Endothelial cell of umbilical vein (primary cell): ENCODE results near the gene IFIT1B. TPM values are rescaled to one million over a fixed set of nuclear protein-coding genes. Genes with fewer than 3 reads are reported as not detected.

Experiments used
- BruUV-seq: library from RNA; stranded (reverse); fragments of 400-500 nt; replicated peaks from 2 replicates; lab custom pipeline; 2021; lab: Mats Ljungman, UMichigan
- CTCF ChIA-PET: fragments of 300-600, 350-600 bp; sonication (Branson Sonifier 250); formaldehyde crosslinking; loops from one replicate; lab custom pipeline; 2021; ENCODE audit warnings: antibody characterized with exemption, inconsistent platforms; lab: Charles Lee
- POLR2A ChIA-PET: fragments of 300-600, 350-600 bp; sonication (Branson Sonifier 250); formaldehyde crosslinking; loops from one replicate; lab custom pipeline; 2021; ENCODE audit warnings: antibody characterized with exemption, inconsistent platforms; lab: Charles Lee
- DNase-seq: peaks from one replicate; pipeline ENCODE4 v3.0.0-alpha.2; 2011; ENCODE audit warnings: low read depth, low spot score
- FAIRE-seq: peaks from 2 replicates; lab custom pipeline; 2011; peaks lifted over from hg19 to GRCh38; lab: Jason Lieb, UNC
- H2AFZ ChIP-seq: 2 replicates; pipeline ENCODE4 v1.6.0; 2012; ENCODE audit warnings: low read depth, low read length, control low read depth, inconsistent platforms
- H3K27ac ChIP-seq: 2 replicates; pipeline ENCODE4 v1.5.1; 2011; ENCODE audit warnings: low read depth, mild to moderate bottlenecking, control low read depth, low read length, moderate library complexity; ENCODE audit not compliant: insufficient read depth
- H3K27me3 ChIP-seq, 2 experiments: 2 replicates each; pipeline versions ENCODE4 v1.6.0 to v1.6.1; 2011; ENCODE audit warnings: low read length in 2 of 2, mixed read lengths in 1 of 2; ENCODE audit not compliant: control insufficient read depth in 2 of 2, insufficient read depth in 2 of 2
- H3K36me3 ChIP-seq, 2 experiments: 2 replicates in 1 of 2; 3 replicates in 1 of 2; pipeline ENCODE4 v1.5.1; 2011; ENCODE audit warnings: low read length in 2 of 2, mild to moderate bottlenecking in 1 of 2, moderate library complexity in 1 of 2; ENCODE audit not compliant: control insufficient read depth in 2 of 2, insufficient read depth in 2 of 2; ENCODE audit errors: extremely low read depth in 1 of 2
- H3K4me1 ChIP-seq: 3 replicates; pipeline ENCODE4 v1.5.1; 2011; ENCODE audit warnings: mild to moderate bottlenecking, low read length; ENCODE audit not compliant: control insufficient read depth, insufficient read depth; ENCODE audit errors: extremely low read depth
- H3K4me2 ChIP-seq: 2 replicates; pipeline ENCODE4 v1.6.1; 2011; ENCODE audit warnings: low read length, control low read depth, mixed read lengths; ENCODE audit not compliant: insufficient read depth
- H3K4me3 ChIP-seq, 3 experiments: fragments of 200-600 bp in 1 of 3; sonication (generic), shearing (Covaris generic) in 1 of 3; replicated peaks in 1 of 3; 2 replicates each; pipeline ENCODE4 v1.5.1; 2011 to 2016; ENCODE audit warnings: control low read depth in 3 of 3, low read length in 3 of 3, mild to moderate bottlenecking in 2 of 3, inconsistent platforms in 1 of 3, low read depth in 1 of 3, moderate library complexity in 1 of 3; ENCODE audit not compliant: insufficient read depth in 1 of 3
- H3K79me2 ChIP-seq: 2 replicates; pipeline ENCODE4 v1.6.0; 2012; ENCODE audit warnings: low read length, inconsistent platforms; ENCODE audit not compliant: control insufficient read depth, insufficient read depth
- H3K9ac ChIP-seq: replicated peaks from 2 replicates; pipeline ENCODE3; 2011; ENCODE audit warnings: low read length, control low read depth; ENCODE audit not compliant: insufficient read depth; ENCODE audit errors: extremely low read depth
- H3K9me1 ChIP-seq: replicated peaks from 3 replicates; pipeline ENCODE4 v1.6.0; 2011; ENCODE audit warnings: mild to moderate bottlenecking, low read length; ENCODE audit not compliant: control insufficient read depth, insufficient read depth; ENCODE audit errors: extremely low read depth
- H3K9me3 ChIP-seq: replicated peaks from 2 replicates; pipeline ENCODE4 v1.5.1; 2012; ENCODE audit warnings: low read length, inconsistent platforms; ENCODE audit not compliant: control insufficient read depth, insufficient read depth
- H4K20me1 ChIP-seq: replicated peaks from 2 replicates; pipeline ENCODE3; 2011; ENCODE audit warnings: mild to moderate bottlenecking, low read length; ENCODE audit not compliant: control insufficient read depth, insufficient read depth; ENCODE audit errors: extremely low read depth
- CTCF ChIP-seq, 2 donors: IDR thresholded peaks; 1 replicate in 1 of 2; 2 replicates in 1 of 2; pipeline ENCODE4 v1.5.1; 2011; ENCODE audit warnings: low read length in 2 of 2, mild to moderate bottlenecking in 2 of 2, moderate library complexity in 2 of 2, control low read depth in 1 of 2, inconsistent platforms in 1 of 2, low read depth in 1 of 2; ENCODE audit not compliant: insufficient read depth in 1 of 2; ENCODE audit errors: extremely low read depth in 1 of 2
- EZH2 ChIP-seq: IDR thresholded peaks from 2 replicates; pipeline ENCODE4 v1.6.1; 2012; ENCODE audit warnings: borderline replicate concordance, low read depth, mild to moderate bottlenecking, moderate library complexity, low read length, inconsistent platforms; ENCODE audit not compliant: severe bottlenecking
- FOS ChIP-seq: IDR thresholded peaks from 2 replicates; pipeline ENCODE4 v1.6.1; 2011; ENCODE audit warnings: mild to moderate bottlenecking, low read length, moderate library complexity, borderline replicate concordance; ENCODE audit not compliant: insufficient read depth
- GATA2 ChIP-seq: IDR thresholded peaks from 2 replicates; pipeline ENCODE4 v1.7.0; 2011; ENCODE audit warnings: low read depth, mild to moderate bottlenecking, moderate library complexity, mixed read lengths, low read length; ENCODE audit not compliant: insufficient read length, insufficient read depth
- JUN ChIP-seq: IDR thresholded peaks from 2 replicates; pipeline ENCODE4 v1.6.1; 2011; ENCODE audit warnings: borderline replicate concordance, low read depth; ENCODE audit not compliant: insufficient read length, insufficient read depth
- MAX ChIP-seq: IDR thresholded peaks from 2 replicates; pipeline ENCODE4 v1.6.1; 2011; ENCODE audit not compliant: insufficient read depth, insufficient read length
- MYC ChIP-seq: IDR thresholded peaks from one replicate; pipeline ENCODE4 v1.6.1; 2011; ENCODE audit warnings: mild to moderate bottlenecking, low read depth, low read length
- POLR2A ChIP-seq: IDR thresholded peaks from 2 replicates; pipeline ENCODE4 v1.6.1; 2012; ENCODE audit warnings: low read depth, mild to moderate bottlenecking, control low read depth, low read length
- POLR2AphosphoS5 ChIP-seq: IDR thresholded peaks from 2 replicates; pipeline ENCODE4 v1.6.1; 2012; ENCODE audit warnings: low read depth, mild to moderate bottlenecking, control low read depth, low read length, moderate library complexity; ENCODE audit not compliant: insufficient read depth
- dilution Hi-C: fragments of 300-500 bp; cut with MboI; formaldehyde crosslinking; loops from one replicate; pipeline ENCODE4 v1.15.0; 2019; ENCODE audit warnings: low sequenced_read_pairs; ENCODE audit not compliant: extremely low pct_ligation_motif_present
- intact Hi-C: fragments of 100-400 bp; cut with micrococcal nuclease; formaldehyde crosslinking; loops from one replicate; pipeline ENCODE4 v1.10.0; 2022
- polyA plus RNA-seq, 4 experiments: library from polyadenylated mRNA; depleted of rRNA in 3 of 4; stranded (reverse) in 3 of 4; unstranded in 1 of 4; fragments of >200 nt; gene quantifications; 2 replicates each; pipeline versions ENCODE4 v1.2.1 to v1.2.3, GENCODE V29; 2011 to 2012; ENCODE audit warnings: missing spikeins in 1 of 4
- total RNA-seq: library from RNA; stranded (reverse); gene quantifications from 2 replicates; pipeline ENCODE4 v1.2.3, GENCODE V29; 2021

IFIT1B gene
- total and polyA plus RNA-seq, 2 donors (not counting 3 experiments of a cell fraction or from before 2014, with no cell fraction given) = not detected

- intact Hi-C loops = no loop called here
- FAIRE-seq = no peak
- dilution Hi-C loops = no loop called here
Measured at GRCh38 chr10:89357096-89357495, 20.8 kb upstream of the IFIT1B start.

More at GRCh38 chr10:89357096-89357495, 20.8 kb upstream of the IFIT1B start:
- POLR2A ChIA-PET = no interaction called here
- Histone ChIP-seq H3K4me2 (no peak overlapping the region), H3K4me1 (peaks cover 2% of the 10 kb centered on the region), H4K20me1 (no peaks in the 10 kb centered on the region), H3K27ac (no peak overlapping the region), H3K9me1 (no peaks in the 10 kb centered on the region), H3K27me3 (peaks cover 2 to 13% of the 10 kb centered on the region in 2 experiments), H3K79me2 (no peaks in the 10 kb centered on the region), H3K9ac (no peak overlapping the region), H3K9me3 (no peaks in the 10 kb centered on the region), H3K4me3 (no peak overlapping the region), H2AFZ (no peak overlapping the region), H3K36me3 (no peaks in the 10 kb centered on the region)
- no peak for DNase-seq
- TF ChIP-seq POLR2AphosphoS5 (no peak), GATA2 (no peak), JUN (no peak), POLR2A (no peak), FOS (no peak), EZH2 (no peak), MYC (no peak), CTCF (IDR thresholded peaks at IDR 0.05; ENCODE audit: extremely low read depth in 1 of 2, insufficient read depth in 1 of 2, low read depth in 1 of 2, low read length in 2 of 2) (no peak), MAX (no peak)
- CTCF ChIA-PET = interaction anchor here (1.0 to 1.7 kb wide), 3 partner anchors 13 to 61 kb away, joined by 3 to 4 read pairs (median 3); no protein-coding TSS in a partner anchor
- BruUV-seq = no TSS peak
